Adrenal gland (tissue), 5 donors: ENCODE data around the gene SNCB.

Source experiments
- CTCF ChIP-seq, 6 experiments: fragments of 450-650 bp in 4 of 6; fragments of 200-600 bp in 2 of 6; sonication (generic) in 1 of 6; IDR thresholded peaks; 1 replicate in 5 of 6; 2 replicates in 1 of 6; pipeline versions ENCODE4 v1.5.1 to v1.8.0; 2016 to 2021; ENCODE audit warnings: antibody characterized with exemption in 6 of 6, mild to moderate bottlenecking in 2 of 6, moderate library complexity in 1 of 6
- POLR2A ChIP-seq, 2 donors: fragments of 450-650 bp; IDR thresholded peaks; one replicate each; pipeline ENCODE4 v1.6.1; 2017; ENCODE audit warnings: antibody characterized with exemption in 2 of 2, mild to moderate bottlenecking in 2 of 2, moderate library complexity in 1 of 2
- donor health status: DM: no; HTN: no; CAD: no.

- TF ChIP-seq POLR2A (IDR thresholded peaks at IDR 0.05) (no peak), CTCF (IDR thresholded peaks at IDR 0.05) (peak in 2 of 6 experiments; percentile 22 to 30)
These were observed 45.5 kb upstream of the SNCB start for GRCh38 chr5:176675676-176676360.
